Neural cell (in vitro differentiated cells): Measurements from ENCODE around the gene FBP2. TPM values are rescaled to one million over a fixed set of nuclear protein-coding genes. Genes with fewer than 3 reads are reported as not detected.

Experiments used
- H2AFZ ChIP-seq: fragments of 200-600, 300-800 bp; sonication (generic), shearing (Covaris generic); 2 replicates; pipeline ENCODE4 v1.6.0; 2014; ENCODE audit warnings: low read depth, mild to moderate bottlenecking, antibody characterized with exemption, low read length, moderate library complexity
- H3F3A ChIP-seq: fragments of 200-600 bp; shearing (Covaris generic); 2 replicates; pipeline ENCODE4 v1.6.1; 2016; ENCODE audit warnings: mild to moderate bottlenecking, moderate library complexity, mixed read lengths, antibody characterized with exemption, low read length; ENCODE audit not compliant: insufficient read depth, poor library complexity, severe bottlenecking
- H3K27ac ChIP-seq: fragments of 200-600, 300-800 bp; sonication (generic), shearing (Covaris generic); 2 replicates; pipeline ENCODE4 v1.5.1; 2014; ENCODE audit warnings: mild to moderate bottlenecking, low read length, moderate library complexity
- H3K27me3 ChIP-seq: fragments of 300-800, 200-600 bp; sonication (generic), shearing (Covaris generic); 2 replicates; pipeline ENCODE4 v1.6.0; 2014; ENCODE audit warnings: mild to moderate bottlenecking, low read depth, low read length, moderate library complexity; ENCODE audit not compliant: insufficient read depth
- H3K36me3 ChIP-seq: fragments of 300-800, 200-600 bp; sonication (generic), shearing (Covaris generic); 2 replicates; pipeline ENCODE4 v1.5.1; 2014; ENCODE audit warnings: mild to moderate bottlenecking, antibody characterized with exemption, low read length, moderate library complexity; ENCODE audit not compliant: insufficient read depth
- H3K4me2 ChIP-seq: fragments of 300-800, 200-600 bp; sonication (generic), shearing (Covaris generic); 2 replicates; pipeline ENCODE4 v1.6.0; 2014; ENCODE audit warnings: mild to moderate bottlenecking, low read length
- H3K4me3 ChIP-seq: fragments of 300-800, 200-600 bp; sonication (generic), shearing (Covaris generic); 2 replicates; pipeline ENCODE4 v1.5.1; 2014; ENCODE audit warnings: mild to moderate bottlenecking, low read length, moderate library complexity
- H3K79me2 ChIP-seq: fragments of 200-600 bp; shearing (Covaris generic); replicated peaks from 2 replicates; pipeline ENCODE4 v1.6.0; 2014; ENCODE audit warnings: mild to moderate bottlenecking, low read length, moderate library complexity; ENCODE audit not compliant: insufficient read depth
- H3K9ac ChIP-seq: fragments of 300-800, 200-600 bp; sonication (generic), shearing (Covaris generic); 2 replicates; pipeline ENCODE4 v1.6.1; 2016; ENCODE audit warnings: mild to moderate bottlenecking, low read length, mixed read lengths
- H3K9me2 ChIP-seq: fragments of 200-600 bp; shearing (Covaris generic); 2 replicates; pipeline ENCODE4 v1.6.1; 2016; ENCODE audit warnings: mild to moderate bottlenecking, low read length, mixed read lengths; ENCODE audit not compliant: insufficient read depth
- H3K9me3 ChIP-seq: fragments of 200-600, 300-800 bp; sonication (generic), shearing (Covaris generic); 2 replicates; pipeline ENCODE4 v1.6.1; 2016; ENCODE audit warnings: mild to moderate bottlenecking, mixed run types, low read length, moderate library complexity, mixed read lengths
- H4K20me1 ChIP-seq: fragments of 200-600 bp; shearing (Covaris generic); 2 replicates; pipeline ENCODE4 v1.6.1; 2016; ENCODE audit warnings: mild to moderate bottlenecking, mixed run types; ENCODE audit not compliant: insufficient read depth
- CTCF ChIP-seq: fragments of 450-650 bp; IDR thresholded peaks from 2 replicates; pipeline ENCODE4 v1.5.1; 2014; ENCODE audit warnings: antibody characterized with exemption, mild to moderate bottlenecking, moderate library complexity; ENCODE audit not compliant: poor library complexity, severe bottlenecking
- EP300 ChIP-seq: fragments of 450-650 bp; conservative IDR thresholded peaks from 2 replicates; pipeline ENCODE4 v1.6.1; 2014; ENCODE audit warnings: antibody characterized with exemption, mild to moderate bottlenecking, moderate library complexity; ENCODE audit not compliant: poor library complexity, severe bottlenecking
- EZH2 ChIP-seq: fragments of 200-600, 300-800 bp; shearing (Covaris generic), sonication (generic); IDR thresholded peaks from 2 replicates; pipeline ENCODE4 v1.6.1; 2014; ENCODE audit warnings: antibody characterized with exemption, low read length, borderline replicate concordance, mild to moderate bottlenecking; ENCODE audit not compliant: insufficient read depth, poor library complexity, severe bottlenecking
- MXI1 ChIP-seq: fragments of 450-650 bp; conservative IDR thresholded peaks from 2 replicates; pipeline ENCODE4 v1.6.1; 2014; ENCODE audit warnings: antibody characterized with exemption, mild to moderate bottlenecking; ENCODE audit not compliant: poor library complexity, severe bottlenecking
- POLR2AphosphoS5 ChIP-seq: IDR thresholded peaks from 2 replicates; pipeline ENCODE4 v1.6.1; 2012
- RAD21 ChIP-seq: fragments of 450-650 bp; conservative IDR thresholded peaks from 2 replicates; pipeline ENCODE4 v1.6.1; 2014; ENCODE audit warnings: antibody characterized with exemption, mild to moderate bottlenecking, moderate library complexity
- REST ChIP-seq: IDR thresholded peaks from 2 replicates; pipeline ENCODE4 v1.6.1; 2012; ENCODE audit warnings: borderline replicate concordance
- SMC3 ChIP-seq: fragments of 450-650 bp; conservative IDR thresholded peaks from 2 replicates; pipeline ENCODE4 v1.6.1; 2014; ENCODE audit warnings: antibody characterized with exemption, mild to moderate bottlenecking, moderate library complexity; ENCODE audit not compliant: poor library complexity
- TAF1 ChIP-seq: IDR thresholded peaks from 2 replicates; pipeline ENCODE4 v1.6.1; 2012; ENCODE audit warnings: low read depth
- polyA plus RNA-seq: library from polyadenylated mRNA; depleted of rRNA; stranded (reverse); fragments of >200 nt; gene quantifications from 2 replicates; pipeline ENCODE4 v1.2.3, GENCODE V29; 2014

Gene FBP2
- polyA plus RNA-seq, 1 donor from 2014 or later, result not detected

GRCh38 chr9:94557376-94557775 is 36.2 kb downstream of the FBP2 start:
- H3K4me3 ChIP-seq, result no peak overlapping the region
- no peaks in the 10 kb centered on the region for H4K20me1 ChIP-seq
- H3K9me3 ChIP-seq, result no peaks in the 10 kb centered on the region
- H3K36me3 ChIP-seq, result no peaks in the 10 kb centered on the region
- no peak overlapping the region for H3K27ac ChIP-seq
- no peaks in the 10 kb centered on the region for H3F3A ChIP-seq
- no peak overlapping the region for H2AFZ ChIP-seq
- TF ChIP-seq EZH2 (no peak), EP300 (no peak), TAF1 (no peak), RAD21 (no peak), CTCF (no peak), POLR2AphosphoS5 (no peak), REST (no peak), MXI1 (no peak), SMC3 (no peak)
- no peaks in the 10 kb centered on the region for H3K9me2 ChIP-seq
- no peak overlapping the region for H3K4me2 ChIP-seq
- H3K9ac ChIP-seq, result no peak overlapping the region
- H3K27me3 ChIP-seq, result no peaks in the 10 kb centered on the region
- peaks cover 7% of the 10 kb centered on the region for H3K79me2 ChIP-seq

- TF ChIP-seq MXI1 (peak; percentile 88), CTCF (peak; percentile 92), SMC3 (peak; percentile 84), REST (peak; percentile 94), POLR2AphosphoS5 (peak; percentile 88), TAF1 (peak; percentile 92), RAD21 (peak; percentile 82), EZH2 (no peak), EP300 (peak; percentile 58)
- H3K27me3 ChIP-seq, result no peaks in the 10 kb centered on the region
- H3K4me2 ChIP-seq, result peak within 1 kb of the TSS; percentile 85
- H2AFZ ChIP-seq, result peak within 1 kb of the TSS; percentile 74
- no peaks in the 10 kb centered on the region for H3K9me2 ChIP-seq
- no peaks in the 10 kb centered on the region for H3K9me3 ChIP-seq
- H3K27ac ChIP-seq, result peak within 1 kb of the TSS; percentile 92
- peaks cover 7% of the 10 kb centered on the region for H3K79me2 ChIP-seq
- no peaks in the 10 kb centered on the region for H3F3A ChIP-seq
- peak within 1 kb of the TSS; percentile 86 for H3K9ac ChIP-seq
- H3K4me3 ChIP-seq, result peak within 1 kb of the TSS; percentile 86
- no peaks in the 10 kb centered on the region for H3K36me3 ChIP-seq
- H4K20me1 ChIP-seq, result no peaks in the 10 kb centered on the region
Measured at GRCh38 chr9:94554439-94555331, 38.9 kb downstream of the FBP2 start, which contains the start of gene PCAT7. TSS of gene PCAT7 (plus strand) at chr9:94555083.
